ENCODE measurements around the gene ITGA11. TPM values are rescaled to one million over a fixed set of nuclear protein-coding genes. Genes with fewer than 3 reads are reported as not detected.

The ITGA11 gene
- total RNA-seq, 2 experiments from 2014 or later = 1.7 to 3.6 TPM

DNA sequence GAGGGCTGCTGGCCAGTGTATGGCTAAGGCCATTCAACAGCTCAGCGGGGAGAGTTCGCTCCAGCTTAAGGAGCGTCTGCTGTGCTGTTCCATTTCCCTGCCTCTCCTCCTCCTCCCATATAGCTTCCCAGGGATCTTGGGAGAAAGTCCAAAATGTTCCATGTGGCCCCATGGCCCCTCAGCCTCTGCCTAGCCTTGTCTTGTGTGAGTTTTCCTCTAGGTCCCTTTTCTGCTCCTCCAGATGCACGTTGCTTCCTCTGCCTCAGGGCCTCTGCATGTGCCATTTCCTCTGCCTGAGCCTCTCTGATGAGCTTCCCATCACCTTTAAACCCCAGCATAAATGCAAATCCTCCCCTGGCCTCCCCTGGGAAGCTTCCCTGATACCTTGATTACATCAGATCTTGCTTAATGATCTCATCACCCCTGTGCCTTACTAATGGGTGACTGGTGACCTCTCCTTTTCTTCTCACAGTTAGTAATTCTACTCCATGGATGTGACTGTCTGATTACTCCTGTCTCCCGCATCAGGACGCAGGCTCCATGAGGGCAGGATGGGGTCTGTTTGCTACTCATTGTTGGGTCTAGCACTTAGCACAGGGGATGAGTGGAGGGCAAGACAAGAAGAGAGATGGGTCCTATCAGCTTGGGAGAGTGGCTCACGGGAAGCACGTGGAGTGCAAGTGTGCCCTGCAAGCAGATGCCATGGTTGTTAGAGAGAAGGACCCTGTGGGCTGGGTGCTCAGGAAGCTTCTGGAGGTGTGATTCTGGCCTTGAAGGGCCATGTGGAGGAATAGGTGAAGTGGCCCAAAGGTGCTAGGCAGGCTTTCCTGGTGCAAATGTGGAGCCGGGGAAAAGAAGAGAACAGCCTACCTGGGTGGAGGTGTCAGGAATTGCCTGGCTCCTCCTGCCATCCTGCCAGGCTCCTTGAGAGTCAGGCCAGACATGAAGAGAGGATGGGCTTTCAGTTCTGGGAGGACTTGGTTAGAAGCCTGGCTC is 23.8 kb downstream of the ITGA11 start:
- intact Hi-C loops (cut with micrococcal nuclease) = no loop called here
- ChIA-PET CTCF (interaction anchor here (0.5 kb wide), 1 partner anchor 142 kb away, joined by 3 read pairs; no protein-coding TSS in a partner anchor), POLR2A (no interaction called here)
- no peak for ATAC-seq
- Mint-ChIP-seq H3K4me1 (ENCODE audit: low read depth) (no peaks in the 10 kb centered on the region), H3K4me3 (no peak overlapping the region), H3K36me3 (ENCODE audit: low read depth) (no peaks in the 10 kb centered on the region), H3K27ac (no peak overlapping the region), H3K9me3 (no peaks in the 10 kb centered on the region), H3K27me3 (no peaks in the 10 kb centered on the region)
- DNase-seq = no peak
- TF ChIP-seq, protein P1, sequence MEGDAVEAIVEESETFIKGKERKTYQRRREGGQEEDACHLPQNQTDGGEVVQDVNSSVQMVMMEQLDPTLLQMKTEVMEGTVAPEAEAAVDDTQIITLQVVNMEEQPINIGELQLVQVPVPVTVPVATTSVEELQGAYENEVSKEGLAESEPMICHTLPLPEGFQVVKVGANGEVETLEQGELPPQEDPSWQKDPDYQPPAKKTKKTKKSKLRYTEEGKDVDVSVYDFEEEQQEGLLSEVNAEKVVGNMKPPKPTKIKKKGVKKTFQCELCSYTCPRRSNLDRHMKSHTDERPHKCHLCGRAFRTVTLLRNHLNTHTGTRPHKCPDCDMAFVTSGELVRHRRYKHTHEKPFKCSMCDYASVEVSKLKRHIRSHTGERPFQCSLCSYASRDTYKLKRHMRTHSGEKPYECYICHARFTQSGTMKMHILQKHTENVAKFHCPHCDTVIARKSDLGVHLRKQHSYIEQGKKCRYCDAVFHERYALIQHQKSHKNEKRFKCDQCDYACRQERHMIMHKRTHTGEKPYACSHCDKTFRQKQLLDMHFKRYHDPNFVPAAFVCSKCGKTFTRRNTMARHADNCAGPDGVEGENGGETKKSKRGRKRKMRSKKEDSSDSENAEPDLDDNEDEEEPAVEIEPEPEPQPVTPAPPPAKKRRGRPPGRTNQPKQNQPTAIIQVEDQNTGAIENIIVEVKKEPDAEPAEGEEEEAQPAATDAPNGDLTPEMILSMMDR (IDR thresholded peaks at IDR 0.05) = no peak

DNA sequence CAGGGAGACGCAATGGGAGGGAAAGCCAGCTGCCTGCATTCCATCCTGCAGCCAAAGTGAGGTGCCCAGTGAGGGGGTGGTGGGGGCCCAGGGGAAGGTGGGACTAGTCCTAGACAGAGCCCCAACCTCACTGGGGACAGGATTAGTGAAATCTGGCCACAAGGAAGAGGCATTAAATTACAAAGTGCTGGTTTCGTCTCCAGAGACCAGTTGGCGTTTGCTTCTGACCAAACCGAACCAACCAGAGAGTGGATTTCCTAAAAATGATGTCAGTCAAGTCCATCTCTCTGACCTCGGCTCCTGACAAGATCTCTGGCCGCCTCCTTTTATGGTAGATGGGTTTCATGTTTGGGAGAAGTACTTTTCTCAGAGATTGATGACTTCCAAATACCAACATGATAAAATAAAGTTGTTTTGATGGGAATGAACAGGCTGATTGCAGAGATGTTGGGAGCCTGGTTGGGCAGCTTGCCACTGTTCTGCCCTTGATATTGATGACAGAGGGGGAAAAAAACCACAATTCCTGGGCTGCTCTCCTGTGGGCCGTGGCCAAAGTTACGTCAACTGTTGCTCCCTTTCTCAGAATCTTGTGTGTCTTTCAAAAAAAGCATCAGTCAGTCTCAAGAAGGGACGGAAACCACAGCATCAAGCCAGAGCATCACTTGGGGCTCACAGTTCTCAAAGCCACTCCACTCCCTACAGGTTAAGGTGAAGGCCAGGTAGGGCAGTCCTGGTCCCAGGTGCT is 24.6 kb downstream of the ITGA11 start:
- intact Hi-C loops (cut with micrococcal nuclease) = no loop called here
- no peaks in the 10 kb centered on the region for H3K36me3 Mint-ChIP-seq (ENCODE audit: low read depth)
- DNase-seq = no peak
- peaks cover 3% of the 10 kb centered on the region for H3K9me3 Mint-ChIP-seq
- CTCF ChIA-PET = interaction anchor here (0.5 to 1.2 kb wide), 2 partner anchors 101 to 143 kb away, joined by 3 to 4 read pairs; no protein-coding TSS in a partner anchor
- POLR2A ChIA-PET = no interaction called here
- ATAC-seq = no peak
- no peaks in the 10 kb centered on the region for H3K4me1 Mint-ChIP-seq (ENCODE audit: low read depth)
- no peak overlapping the region for H3K27ac Mint-ChIP-seq
- no peak overlapping the region for H3K4me3 Mint-ChIP-seq
- TF ChIP-seq, protein P1 (IDR thresholded peaks at IDR 0.05) = no peak
- H3K27me3 Mint-ChIP-seq = no peaks in the 10 kb centered on the region

DNA sequence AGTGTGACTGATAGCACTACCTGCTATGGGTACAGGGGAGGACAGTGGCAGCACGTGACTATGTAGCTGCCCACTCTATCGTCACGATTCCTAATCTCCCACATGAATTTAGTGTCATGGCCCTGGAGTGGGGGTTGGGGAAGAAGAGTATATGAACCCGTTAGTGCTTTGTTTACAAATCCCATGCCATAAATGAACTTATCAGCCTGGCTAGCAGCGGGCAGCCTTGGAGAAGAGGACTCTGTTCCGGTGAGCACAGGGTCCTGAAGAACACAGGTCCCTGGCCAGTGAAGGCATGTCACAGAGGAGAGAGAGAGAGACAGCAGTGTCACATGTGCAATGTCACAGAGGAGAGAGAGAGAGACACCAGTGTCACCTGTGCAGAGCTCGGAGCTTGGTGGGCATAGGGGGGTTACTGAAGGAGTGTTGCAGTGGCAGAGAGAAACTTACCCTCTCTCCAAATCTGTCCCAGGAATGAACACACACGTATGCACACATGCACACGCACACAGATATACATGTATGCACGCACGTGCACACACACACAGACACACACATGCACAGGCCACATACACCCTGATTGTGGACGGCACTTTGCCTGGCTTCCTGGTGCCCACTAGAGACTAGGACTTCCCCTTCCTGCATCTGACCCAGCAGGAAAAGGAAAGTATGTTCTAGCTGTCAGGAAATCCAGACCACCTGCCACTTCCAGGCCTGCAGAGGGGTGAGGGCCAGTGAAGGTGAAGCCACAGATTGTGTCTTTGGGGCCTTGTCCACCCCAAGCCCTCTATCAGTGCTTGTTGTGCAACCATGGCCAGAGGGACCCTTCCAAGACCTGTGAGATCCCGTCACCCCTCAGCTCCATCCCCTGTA is 26.3 kb downstream of the ITGA11 start:
- TF ChIP-seq, protein P1 (IDR thresholded peaks at IDR 0.05) = no peak
- Mint-ChIP-seq H3K27me3 (no peaks in the 10 kb centered on the region), H3K4me1 (ENCODE audit: low read depth) (no peaks in the 10 kb centered on the region), H3K4me3 (no peak overlapping the region), H3K36me3 (ENCODE audit: low read depth) (no peaks in the 10 kb centered on the region), H3K9me3 (peaks cover 4% of the 10 kb centered on the region), H3K27ac (no peak overlapping the region)
- CTCF ChIA-PET = interaction anchor here (1.2 kb wide), 1 partner anchor 99 kb away, joined by 4 read pairs; no protein-coding TSS in a partner anchor
- DNase-seq = no peak
- intact Hi-C loops (cut with micrococcal nuclease) = no loop called here
- ATAC-seq = no peak
- POLR2A ChIA-PET = interaction anchor here (0.8 kb wide), 1 partner anchor 11 kb away, joined by 3 read pairs; no protein-coding TSS in a partner anchor

DNA sequence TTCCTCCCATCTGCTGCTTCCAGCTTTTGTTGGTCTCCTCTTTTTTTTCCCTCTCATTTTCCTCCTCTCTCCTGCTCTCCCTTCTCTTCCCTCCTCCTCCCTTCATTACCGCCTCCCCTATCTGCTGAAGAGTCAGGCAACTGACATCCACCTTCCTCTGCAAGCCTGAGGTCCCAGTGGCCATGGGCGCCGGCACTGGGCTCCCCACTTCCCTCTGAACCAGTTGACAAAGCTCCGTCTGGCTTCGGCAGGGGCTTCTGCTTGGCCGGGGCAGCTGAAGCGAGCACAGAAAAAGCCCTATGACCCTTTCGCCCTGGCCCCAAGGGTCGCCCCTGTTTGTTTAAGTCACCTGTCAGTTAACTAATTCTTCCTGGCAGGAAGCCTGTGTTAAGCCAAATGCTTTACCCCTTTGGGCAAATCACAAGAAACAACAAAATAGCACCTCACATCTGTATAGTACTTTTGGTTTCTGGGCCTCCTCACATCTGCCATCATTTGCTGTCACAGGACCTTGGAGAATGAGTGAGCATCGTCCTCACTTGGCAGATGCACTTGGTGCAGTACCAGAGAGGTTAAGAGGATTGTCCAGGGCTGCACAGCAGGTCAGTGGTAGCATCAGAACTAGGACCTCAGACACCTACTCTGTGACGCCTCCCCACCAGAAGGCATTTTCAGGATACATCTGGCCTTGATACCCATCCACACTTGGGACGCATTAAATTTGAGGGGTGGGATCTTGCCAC is 27.7 kb downstream of the ITGA11 start:
- POLR2A ChIA-PET = no interaction called here
- CTCF ChIA-PET = no interaction called here
- TF ChIP-seq, protein P1 (IDR thresholded peaks at IDR 0.05) = no peak
- no peak for ATAC-seq
- H3K4me1 Mint-ChIP-seq (ENCODE audit: low read depth) = no peaks in the 10 kb centered on the region
- no peak overlapping the region for H3K27ac Mint-ChIP-seq
- H3K4me3 Mint-ChIP-seq = no peak overlapping the region
- H3K27me3 Mint-ChIP-seq = no peaks in the 10 kb centered on the region
- H3K9me3 Mint-ChIP-seq = peaks cover 4% of the 10 kb centered on the region
- intact Hi-C loops (cut with micrococcal nuclease) = no loop called here
- no peaks in the 10 kb centered on the region for H3K36me3 Mint-ChIP-seq (ENCODE audit: low read depth)
- no peak for DNase-seq

All from activated CD8-positive, alpha-beta T cell treated with anti-CD3 and anti-CD28 coated beads for 36 hours (primary cell).